H1 (cell line): ENCODE results near the gene BIVM. TPM values are rescaled to one million over a fixed set of nuclear protein-coding genes. Genes with fewer than 3 reads are reported as not detected.

Experiments used
- CTCF ChIA-PET: fragments of 300-600 bp; sonication (Branson Sonifier 250); formaldehyde crosslinking; loops from one replicate; lab custom pipeline; 2021; ENCODE audit not compliant: partially characterized antibody; lab: Charles Lee
- POLR2A ChIA-PET: fragments of 300-600 bp; sonication (Branson Sonifier 250); formaldehyde crosslinking; loops from one replicate; lab custom pipeline; 2021; ENCODE audit warnings: inconsistent platforms; ENCODE audit not compliant: partially characterized antibody; lab: Charles Lee
- DNase-seq, 2 experiments: peaks; one replicate each; pipeline versions ENCODE4 v3.0.0 to v3.0.0-alpha.2; 2010 to 2022; ENCODE audit warnings: low spot score in 2 of 2, low read depth in 1 of 2, mixed read lengths in 1 of 2
- FAIRE-seq: peaks from 2 replicates; lab custom pipeline; 2011; peaks lifted over from hg19 to GRCh38; lab: Jason Lieb, UNC
- H2AFZ ChIP-seq: 2 replicates; pipeline ENCODE4 v1.8.1; 2012; ENCODE audit warnings: low read length, inconsistent platforms
- H2AK5ac ChIP-seq: 2 replicates; pipeline ENCODE4 v1.6.1; 2013; ENCODE audit warnings: low read depth, low read length
- H2BK120ac ChIP-seq: replicated peaks from 2 replicates; pipeline ENCODE3; 2013; ENCODE audit warnings: low read depth, low read length, inconsistent platforms
- H2BK12ac ChIP-seq: 2 replicates; pipeline ENCODE4 v1.6.1; 2013; ENCODE audit warnings: low read depth, low read length
- H2BK15ac ChIP-seq: 2 replicates; pipeline ENCODE4 v1.6.1; 2013; ENCODE audit warnings: low read length
- H2BK20ac ChIP-seq: 2 replicates; pipeline ENCODE4 v1.6.1; 2013; ENCODE audit warnings: low read length
- H2BK5ac ChIP-seq: 2 replicates; pipeline ENCODE4 v1.6.1; 2013; ENCODE audit warnings: low read depth, low read length
- H3K14ac ChIP-seq: 2 replicates; pipeline ENCODE4 v1.6.1; 2013; ENCODE audit warnings: inconsistent platforms; ENCODE audit not compliant: insufficient read length
- H3K18ac ChIP-seq: 2 replicates; pipeline ENCODE4 v1.6.1; 2013; ENCODE audit warnings: low read length; ENCODE audit errors: extremely low read depth
- H3K23ac ChIP-seq: 2 replicates; pipeline ENCODE4 v1.6.1; 2013; ENCODE audit warnings: inconsistent platforms; ENCODE audit not compliant: insufficient read length
- H3K23me2 ChIP-seq: 2 replicates; pipeline ENCODE4 v1.6.1; 2013; ENCODE audit warnings: low read depth, low read length
- H3K27ac ChIP-seq: 2 replicates; pipeline ENCODE4 v1.6.1; 2011; ENCODE audit warnings: low read depth, low read length, inconsistent platforms
- H3K27me3 ChIP-seq, 4 experiments: replicated peaks in 1 of 4; 1 replicate in 1 of 4; 2 replicates in 3 of 4; pipeline versions ENCODE4 v1.6.1 to v1.8.1; 2011 to 2013; ENCODE audit warnings: low read length in 3 of 4, mild to moderate bottlenecking in 3 of 4, inconsistent platforms in 2 of 4, mixed read lengths in 2 of 4, moderate library complexity in 1 of 4; ENCODE audit not compliant: control insufficient read depth in 3 of 4, insufficient read depth in 3 of 4; ENCODE audit errors: extremely low read depth in 1 of 4
- H3K36me3 ChIP-seq, 4 experiments: 2 replicates each; pipeline versions ENCODE4 v1.6.1 to v1.8.1; 2011 to 2013; ENCODE audit warnings: mild to moderate bottlenecking in 4 of 4, low read length in 3 of 4, moderate library complexity in 2 of 4, control low read depth in 1 of 4, inconsistent platforms in 1 of 4; ENCODE audit not compliant: insufficient read depth in 4 of 4, control insufficient read depth in 2 of 4
- H3K4ac ChIP-seq: replicated peaks from 2 replicates; pipeline ENCODE3; 2013; ENCODE audit warnings: low read length, low read depth, mixed read lengths, inconsistent platforms; ENCODE audit not compliant: insufficient read length
- H3K4me1 ChIP-seq, 4 experiments: replicated peaks in 1 of 4; 1 replicate in 1 of 4; 2 replicates in 3 of 4; pipeline versions ENCODE4 v1.6.1 to v1.8.1; 2011 to 2013; ENCODE audit warnings: low read length in 3 of 4, inconsistent platforms in 2 of 4, mixed read lengths in 1 of 4; ENCODE audit not compliant: insufficient read depth in 4 of 4, control insufficient read depth in 3 of 4
- H3K4me2 ChIP-seq, 2 experiments: 2 replicates each; pipeline versions ENCODE4 v1.6.1 to v1.8.1; 2011 to 2013; ENCODE audit warnings: low read depth in 2 of 2, low read length in 2 of 2, control low read depth in 1 of 2, inconsistent platforms in 1 of 2, mild to moderate bottlenecking in 1 of 2; ENCODE audit not compliant: insufficient read depth in 1 of 2
- H3K4me3 ChIP-seq, 4 experiments: fragments of 200-600, 300-600 bp in 1 of 4; sonication (generic), shearing (Covaris generic), sonication (Bioruptor Twin) in 1 of 4; 2 replicates each; pipeline versions ENCODE4 v1.5.1 to v1.8.1; 2011 to 2016; ENCODE audit warnings: low read length in 4 of 4, low read depth in 3 of 4, control low read depth in 2 of 4, inconsistent platforms in 2 of 4, mild to moderate bottlenecking in 2 of 4, mixed read lengths in 1 of 4, moderate library complexity in 1 of 4; ENCODE audit not compliant: insufficient read depth in 2 of 4; ENCODE audit errors: extremely low read depth in 1 of 4
- H3K56ac ChIP-seq: replicated peaks from 2 replicates; pipeline ENCODE3; 2013; ENCODE audit warnings: low read depth, mild to moderate bottlenecking, mixed read lengths, low read length, inconsistent platforms; ENCODE audit not compliant: insufficient read length
- H3K79me1 ChIP-seq: 2 replicates; pipeline ENCODE4 v1.6.1; 2013; ENCODE audit warnings: low read depth, low read length, control low read depth
- H3K79me2 ChIP-seq, 2 experiments: 2 replicates each; pipeline versions ENCODE4 v1.6.1 to v1.8.1; 2012 to 2013; ENCODE audit warnings: low read length in 2 of 2, mild to moderate bottlenecking in 2 of 2, inconsistent platforms in 1 of 2; ENCODE audit not compliant: insufficient read depth in 2 of 2, control insufficient read depth in 1 of 2
- H3K9ac ChIP-seq, 4 experiments: replicated peaks in 1 of 4; 1 replicate in 1 of 4; 2 replicates in 3 of 4; pipeline versions ENCODE4 v1.6.1 to v1.8.1; 2011 to 2013; ENCODE audit warnings: low read depth in 3 of 4, low read length in 3 of 4, control low read depth in 2 of 4, mild to moderate bottlenecking in 2 of 4, moderate library complexity in 2 of 4, inconsistent platforms in 1 of 4; ENCODE audit errors: extremely low read depth in 1 of 4
- H3K9me3 ChIP-seq, 2 experiments: 2 replicates each; pipeline versions ENCODE4 v1.6.1 to v1.8.1; 2012 to 2013; ENCODE audit warnings: mild to moderate bottlenecking in 2 of 2, moderate library complexity in 2 of 2, control low read depth in 1 of 2, inconsistent platforms in 1 of 2, low read depth in 1 of 2, low read length in 1 of 2, mixed read lengths in 1 of 2; ENCODE audit not compliant: insufficient read depth in 2 of 2
- H4K20me1 ChIP-seq, 2 experiments: replicated peaks in 1 of 2; 2 replicates each; pipeline versions ENCODE3 to v1.8.1; 2011 to 2013; ENCODE audit warnings: inconsistent platforms in 2 of 2, low read length in 2 of 2, mild to moderate bottlenecking in 1 of 2; ENCODE audit not compliant: insufficient read depth in 2 of 2, control insufficient read depth in 1 of 2
- H4K5ac ChIP-seq: 2 replicates; pipeline ENCODE4 v1.6.1; 2013; ENCODE audit warnings: low read length, low read depth, mixed read lengths, inconsistent platforms; ENCODE audit not compliant: insufficient read length
- H4K8ac ChIP-seq: 2 replicates; pipeline ENCODE4 v1.8.0; 2013; ENCODE audit warnings: mild to moderate bottlenecking, moderate library complexity, low read length, inconsistent platforms; ENCODE audit not compliant: insufficient read depth; ENCODE audit errors: extremely low read depth
- H4K91ac ChIP-seq: replicated peaks from 2 replicates; pipeline ENCODE3; 2013; ENCODE audit warnings: low read length, mixed read lengths, inconsistent platforms; ENCODE audit not compliant: insufficient read length
- ASH2L ChIP-seq: fragments of 200-600, 300-600 bp; sonication (generic); IDR thresholded peaks from one replicate; pipeline ENCODE4 v1.7.1; 2017; ENCODE audit warnings: low read length
- CBX5 ChIP-seq: fragments of 300-800, 300-1000 bp; sonication (generic); IDR thresholded peaks from 2 replicates; pipeline ENCODE4 v1.7.1; 2016; ENCODE audit warnings: antibody characterized with exemption, low read length, low read depth
- CBX8 ChIP-seq: fragments of 300-800, 300-1000 bp; sonication (generic); IDR thresholded peaks from 2 replicates; pipeline ENCODE4 v1.7.1; 2016; ENCODE audit warnings: low read depth, low read length, borderline replicate concordance
- CHD2 ChIP-seq: IDR thresholded peaks from 2 replicates; pipeline ENCODE4 v1.6.1; 2012; ENCODE audit warnings: low read length, improper control_type of control experiment
- GABPA ChIP-seq: IDR thresholded peaks from 2 replicates; pipeline ENCODE4 v1.6.1; 2011; ENCODE audit warnings: mild to moderate bottlenecking, low read length, moderate library complexity, borderline replicate concordance; ENCODE audit not compliant: insufficient read depth
- SIX5 ChIP-seq: IDR thresholded peaks from 2 replicates; pipeline ENCODE4 v1.6.1; 2011; ENCODE audit warnings: mild to moderate bottlenecking, low read depth, low read length
- SP1 ChIP-seq: IDR thresholded peaks from 2 replicates; pipeline ENCODE4 v1.6.1; 2011; ENCODE audit warnings: low read depth, low read length
- SUZ12 ChIP-seq: fragments of 200-600 bp; sonication (generic); IDR thresholded peaks from 2 replicates; pipeline ENCODE4 v1.6.1; 2012; ENCODE audit warnings: mild to moderate bottlenecking, inconsistent platforms, low read length, moderate library complexity, mixed read lengths
- ZNF274 ChIP-seq: IDR thresholded peaks from 2 replicates; pipeline ENCODE4 v1.7.0; 2012; ENCODE audit warnings: low read length, borderline replicate concordance; ENCODE audit errors: extremely low read depth
- WGBS, 2 experiments: shearing (Covaris generic) in 1 of 2; methylation state at CpG; one replicate each; pipeline versions ENCODE4 v1.1.6 to v1.1.7; 2013 to 2015; ENCODE audit warnings: low lambda C conversion rate in 2 of 2, mixed read lengths in 2 of 2, inconsistent platforms in 1 of 2, low coverage in 1 of 2, missing lambda C conversion rate in 1 of 2; ENCODE audit not compliant: insufficient replicate concordance in 2 of 2, insufficient coverage in 1 of 2, insufficient read length in 1 of 2; ENCODE audit errors: extremely low coverage in 1 of 2, missing lambda C conversion rate in 1 of 2; 5-methylcytosine and 5-hydroxymethylcytosine counted together
- polyA plus RNA-seq, 7 experiments: library from polyadenylated mRNA; depleted of rRNA in 3 of 7; stranded (reverse) in 5 of 7; unstranded in 2 of 7; fragments of >200 nt in 5 of 7; fragments of 200-250 nt in 2 of 7; gene quantifications; 1 replicate in 5 of 7; 2 replicates in 1 of 7; 4 replicates in 1 of 7; pipeline versions ENCODE4 v1.2.1 to v1.2.3, GENCODE V29; 2011 to 2013; ENCODE audit warnings: missing spikeins in 2 of 7, mixed read lengths in 2 of 7
- total RNA-seq: library from RNA; stranded (reverse); fragmentation: NEBNext Ultra II Directional; extraction: Animal tissue kit (Norgen Biotek cat#: 25700); gene quantifications from 2 replicates; pipeline ENCODE4 v1.2.1, GENCODE V29; 2021

Gene BIVM
- total and polyA plus RNA-seq, 2 of the 8 experiments (the other 6 are each of a cell fraction or from before 2014, with no cell fraction given) = 1.8 to 5.5 TPM

- peaks cover 0 to 6% (median 2%) of the 10 kb centered on the region in 4 experiments; a peak in 2 of 7 replicates for H3K4me1 ChIP-seq
- H3K9me3 ChIP-seq = peaks cover 0 to 4% of the 10 kb centered on the region in 2 experiments; a peak in 1 of 4 replicates
- H2BK12ac ChIP-seq = no peak overlapping the region
- no peak overlapping the region for H2BK20ac ChIP-seq
- FAIRE-seq (no peak), DNase-seq (no peak)
- no peaks in the 10 kb centered on the region for H3K79me2 ChIP-seq
- no peak overlapping the region for H2AFZ ChIP-seq
- 91% methylated on average over 2 of the region's 2 CpGs; no CpG with 5 or more reads in 1 of the 2 experiments for WGBS, 2 experiments
- H3K4me3 ChIP-seq = no peak overlapping the region
- H2BK120ac ChIP-seq = no peak overlapping the region
- no peak overlapping the region for H3K23ac ChIP-seq
- POLR2A ChIA-PET = no interaction called here
- H2BK15ac ChIP-seq = no peak overlapping the region
- H2BK5ac ChIP-seq = no peak overlapping the region
- H4K8ac ChIP-seq = no peak overlapping the region
- no peak overlapping the region for H3K14ac ChIP-seq
- no peak overlapping the region for H3K18ac ChIP-seq
- no peak overlapping the region for H3K27ac ChIP-seq
- H3K27me3 ChIP-seq = peaks cover 0 to 18% (median 12%) of the 10 kb centered on the region in 4 experiments; a peak in 5 of 7 replicates
- no peaks in the 10 kb centered on the region for H3K79me1 ChIP-seq
- H4K20me1 ChIP-seq = peaks cover 0 to 2% of the 10 kb centered on the region in 2 experiments
- no peak overlapping the region for H3K9ac ChIP-seq
- no peak overlapping the region for H4K5ac ChIP-seq
- CTCF ChIA-PET = interaction anchor here (0.6 kb wide), 1 partner anchor 255 kb away, joined by 4 read pairs; no protein-coding TSS in a partner anchor
- H3K4me2 ChIP-seq = no peak overlapping the region
- no peak overlapping the region for H3K56ac ChIP-seq
- no peak overlapping the region for H2AK5ac ChIP-seq
- H3K36me3 ChIP-seq = no peaks in the 10 kb centered on the region; a peak in 1 of 8 replicates
- no peak overlapping the region for H3K4ac ChIP-seq
- H4K91ac ChIP-seq = no peak overlapping the region
- peaks cover 5% of the 10 kb centered on the region for H3K23me2 ChIP-seq
- TF ChIP-seq ZNF274 = no peak
- no peak for TF ChIP-seq CBX8
- TF ChIP-seq CHD2 = no peak
- TF ChIP-seq CBX5 = no peak
- no peak for TF ChIP-seq ASH2L
- TF ChIP-seq SUZ12 = no peak
- no peak for TF ChIP-seq GABPA
- no peak for TF ChIP-seq SP1
- no peak for TF ChIP-seq SIX5
These were observed 22.6 kb upstream of the BIVM start for GRCh38 chr13:102776271-102776670.
